ENCODE data around the gene SYNDIG1.

SYNDIG1 gene

DNA sequence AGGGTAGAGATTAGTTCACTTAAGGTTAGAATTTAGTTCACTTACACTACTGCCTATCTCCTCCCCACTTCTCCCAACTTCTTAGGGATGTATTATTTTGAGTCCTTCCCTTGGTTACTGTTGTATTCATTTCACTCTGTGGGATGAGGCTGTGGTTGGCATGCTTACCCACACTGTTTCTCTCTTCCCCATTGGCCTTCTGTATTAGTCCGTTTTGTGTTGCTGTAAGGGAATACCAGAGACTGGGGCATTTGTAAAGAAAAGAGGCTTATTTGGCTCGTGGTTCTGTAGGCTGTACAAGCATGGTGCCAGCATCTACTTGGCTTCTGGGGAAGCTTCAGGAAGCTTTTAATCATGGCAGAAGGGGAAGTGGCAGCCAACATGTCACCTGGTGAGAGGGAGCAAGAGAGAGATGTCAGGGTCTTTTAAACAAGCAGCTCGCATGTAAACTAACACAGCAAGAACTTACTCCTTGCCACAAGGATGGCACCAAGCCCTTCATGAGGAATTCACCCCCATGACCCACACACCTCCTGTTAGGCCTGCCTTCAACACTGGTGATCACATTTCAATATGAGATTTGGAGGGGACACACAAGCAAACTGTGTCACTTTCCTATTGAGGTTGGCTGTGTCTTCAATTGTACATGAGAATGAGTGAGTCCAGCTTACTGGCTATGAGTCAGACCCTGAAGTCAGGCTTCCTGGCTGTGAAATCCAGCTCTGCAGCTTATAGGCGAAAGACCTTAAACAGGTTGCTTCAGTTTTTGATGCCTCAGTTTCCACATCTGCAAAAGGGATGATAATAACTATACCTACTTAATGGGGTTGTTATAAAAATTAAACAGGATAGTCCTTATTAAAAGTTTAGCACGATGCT is 53.3 kb downstream of the SYNDIG1 start:
- no peak for DNase-seq (ENCODE audit: extremely low read depth, low read depth)
- TF ChIP-seq, protein P1, sequence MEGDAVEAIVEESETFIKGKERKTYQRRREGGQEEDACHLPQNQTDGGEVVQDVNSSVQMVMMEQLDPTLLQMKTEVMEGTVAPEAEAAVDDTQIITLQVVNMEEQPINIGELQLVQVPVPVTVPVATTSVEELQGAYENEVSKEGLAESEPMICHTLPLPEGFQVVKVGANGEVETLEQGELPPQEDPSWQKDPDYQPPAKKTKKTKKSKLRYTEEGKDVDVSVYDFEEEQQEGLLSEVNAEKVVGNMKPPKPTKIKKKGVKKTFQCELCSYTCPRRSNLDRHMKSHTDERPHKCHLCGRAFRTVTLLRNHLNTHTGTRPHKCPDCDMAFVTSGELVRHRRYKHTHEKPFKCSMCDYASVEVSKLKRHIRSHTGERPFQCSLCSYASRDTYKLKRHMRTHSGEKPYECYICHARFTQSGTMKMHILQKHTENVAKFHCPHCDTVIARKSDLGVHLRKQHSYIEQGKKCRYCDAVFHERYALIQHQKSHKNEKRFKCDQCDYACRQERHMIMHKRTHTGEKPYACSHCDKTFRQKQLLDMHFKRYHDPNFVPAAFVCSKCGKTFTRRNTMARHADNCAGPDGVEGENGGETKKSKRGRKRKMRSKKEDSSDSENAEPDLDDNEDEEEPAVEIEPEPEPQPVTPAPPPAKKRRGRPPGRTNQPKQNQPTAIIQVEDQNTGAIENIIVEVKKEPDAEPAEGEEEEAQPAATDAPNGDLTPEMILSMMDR (IDR thresholded peaks at IDR 0.05; ENCODE audit: low read depth, low read length), result no peak

DNA sequence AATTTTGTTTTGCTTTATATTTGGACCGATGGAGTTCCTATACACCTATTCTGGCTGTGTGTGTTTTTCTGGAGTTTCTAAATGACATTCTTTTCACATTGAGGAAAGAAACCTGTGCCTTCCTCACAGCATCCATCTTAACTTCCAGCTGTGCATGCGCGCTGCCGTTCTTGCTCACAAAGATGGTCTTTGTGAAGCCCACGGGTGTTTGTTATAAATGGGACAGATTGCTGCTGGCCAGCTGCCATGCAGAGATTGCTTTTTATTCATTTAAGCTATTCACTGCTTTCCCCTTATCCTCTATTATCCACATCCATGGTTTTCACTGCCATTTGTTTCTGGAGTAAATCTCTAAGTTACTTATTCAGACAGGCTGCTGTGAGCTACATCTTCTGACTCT is 54.2 kb downstream of the SYNDIG1 start:
- TF ChIP-seq, protein P1 (IDR thresholded peaks at IDR 0.05; ENCODE audit: low read depth, low read length), result no peak
- no peak for DNase-seq (ENCODE audit: extremely low read depth, low read depth)

DNA sequence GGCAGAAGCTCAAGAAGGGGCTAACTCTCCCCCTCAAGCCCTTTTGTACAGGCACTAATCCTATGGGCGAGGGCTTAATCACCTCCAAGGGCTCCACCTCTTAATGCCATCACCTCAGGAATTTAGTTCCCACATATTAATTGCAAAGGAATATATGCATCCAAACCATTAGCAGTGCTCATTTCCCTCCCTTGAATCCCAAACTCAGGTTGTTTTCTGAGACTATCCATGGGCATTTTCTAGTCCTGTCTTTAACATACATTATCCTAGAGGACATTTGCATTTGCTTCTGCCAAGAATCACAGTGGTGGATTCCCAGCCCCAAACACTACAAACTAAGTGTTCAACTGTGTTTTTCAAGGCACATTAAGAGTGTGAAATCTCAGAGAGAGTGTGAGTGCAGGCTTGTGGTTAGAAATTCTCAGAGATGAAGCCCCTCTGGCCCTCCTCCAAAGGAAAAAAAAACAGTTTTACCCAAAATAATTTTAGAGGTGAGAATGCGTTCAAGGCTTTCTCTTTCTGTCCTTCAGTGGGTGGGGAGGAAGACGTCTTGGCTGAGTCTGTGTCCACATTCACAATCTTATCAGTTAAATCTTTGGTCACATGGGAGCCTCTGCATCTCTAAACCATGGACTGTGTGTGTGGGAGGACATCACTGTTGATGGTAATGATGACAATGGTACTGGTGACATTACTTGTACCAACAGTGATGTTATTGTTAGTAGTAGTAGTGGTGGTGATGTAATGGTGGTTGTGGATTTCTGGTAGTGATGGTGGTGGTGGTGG is 59.3 kb downstream of the SYNDIG1 start:
- no peak for DNase-seq (ENCODE audit: extremely low read depth, low read depth)
- TF ChIP-seq, protein P1 (IDR thresholded peaks at IDR 0.05; ENCODE audit: low read depth, low read length), result no peak

DNA sequence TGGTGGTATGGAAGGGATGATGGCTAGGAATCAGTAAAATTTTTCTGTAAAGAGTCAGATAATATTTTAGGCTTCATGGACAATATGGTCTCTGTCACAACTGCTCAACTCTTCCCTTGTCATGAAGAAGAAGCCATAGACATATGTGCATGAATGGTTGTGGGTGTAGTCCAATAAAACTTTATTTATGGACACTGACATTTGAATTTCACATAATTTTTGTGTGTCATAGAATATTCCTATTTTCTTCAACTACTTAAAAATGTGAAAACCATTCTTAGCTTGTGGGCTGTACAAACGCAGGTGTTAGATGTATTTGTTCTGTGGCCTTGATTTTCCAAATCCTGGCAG is 59.9 kb downstream of the SYNDIG1 start:
- TF ChIP-seq, protein P1 (IDR thresholded peaks at IDR 0.05; ENCODE audit: low read depth, low read length), result no peak
- DNase-seq (ENCODE audit: extremely low read depth, low read depth), result no peak

DNA sequence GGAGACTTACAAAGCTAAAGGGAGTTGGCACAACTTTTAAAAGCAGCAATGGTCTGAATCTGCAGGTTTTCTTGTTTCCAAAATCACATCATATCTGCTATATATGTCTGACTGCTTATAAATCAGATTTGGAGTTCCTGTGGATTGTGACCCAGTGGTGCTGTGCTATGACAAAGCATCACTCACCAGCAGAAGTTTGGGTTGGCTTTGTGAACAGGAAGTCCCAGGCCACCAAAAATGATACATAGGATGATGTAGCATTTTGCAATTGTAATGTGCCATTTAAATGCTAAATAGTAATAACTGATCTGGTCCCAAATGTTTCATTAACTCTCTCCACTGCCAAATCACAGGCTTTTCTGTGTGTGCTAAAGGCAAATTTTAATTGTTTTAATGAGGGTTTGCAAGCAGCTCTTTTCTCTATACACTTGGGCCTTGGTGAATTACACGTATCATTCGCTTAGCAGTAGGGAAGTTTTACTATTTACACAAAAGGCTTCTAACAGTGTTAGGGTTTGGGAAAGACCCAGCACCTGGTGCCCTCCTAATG is 60.8 kb downstream of the SYNDIG1 start:
- TF ChIP-seq, protein P1 (IDR thresholded peaks at IDR 0.05; ENCODE audit: low read depth, low read length), result no peak
- DNase-seq (ENCODE audit: extremely low read depth, low read depth), result no peak

DNA sequence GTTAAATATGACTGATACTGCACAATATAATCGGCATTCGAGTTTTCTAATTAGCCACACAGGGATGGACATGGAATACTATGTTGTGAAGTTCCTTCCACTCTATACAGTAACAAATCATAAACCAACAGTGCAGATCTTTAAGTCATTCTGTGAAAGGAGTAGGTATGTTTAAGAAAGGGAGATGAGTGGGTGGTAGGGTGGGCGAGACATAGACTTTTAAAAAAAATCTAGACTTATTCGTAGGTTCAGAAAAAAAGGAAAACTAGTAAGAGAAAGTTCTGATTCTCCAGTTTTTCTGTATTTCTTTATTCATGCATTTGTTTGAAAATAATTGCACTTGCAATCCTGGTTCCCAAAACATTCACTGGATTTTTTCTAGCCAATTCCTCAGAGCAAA is 61.8 kb downstream of the SYNDIG1 start:
- TF ChIP-seq, protein P1 (IDR thresholded peaks at IDR 0.05; ENCODE audit: low read depth, low read length), result no peak

More for the DNA sequence above, 61.8 kb downstream of the SYNDIG1 start:
- no peak for DNase-seq (ENCODE audit: extremely low read depth, low read depth)
